Natural killer cell treated with Interleukin-12 subunit alpha and Interleukin-12 subunit beta and Interleukin-15 and Interleukin-18, amount 100 ng/mL, for 72 hours (primary cell): Measurements from ENCODE around the gene BPIFA1. TPM values are rescaled to one million over a fixed set of nuclear protein-coding genes. Genes with fewer than 3 reads are reported as not detected.
A peak's percentile ranks its signal among the peaks of the same experiment; 100 is the strongest.

Experiments used
- ATAC-seq, 2 donors: fragments of 150-1000 bp; cut with Tn5 transposase in 1 of 2; sonication (Bioruptor Pico), chemical (Tn5 transposase) in 1 of 2; 2 replicates each; pipeline ENCODE4 v1.10.0; 2021
- DNase-seq: peaks from one replicate; pipeline ENCODE4 v3.0.0; 2022; ENCODE audit warnings: low spot score
- H3K27ac Mint-ChIP-seq, 2 donors: 1 replicate in 1 of 2; 2 replicates in 1 of 2; pipeline ENCODE4 v1.8.0; 2022; ENCODE audit warnings: mixed read lengths in 2 of 2, mild to moderate bottlenecking in 1 of 2, moderate library complexity in 1 of 2
- H3K27me3 Mint-ChIP-seq, 2 donors: 1 replicate in 1 of 2; 2 replicates in 1 of 2; pipeline ENCODE4 v1.8.0; 2022; ENCODE audit warnings: mixed read lengths in 2 of 2
- H3K36me3 Mint-ChIP-seq: one replicate; pipeline ENCODE4 v1.8.0; 2022; ENCODE audit warnings: mixed read lengths
- H3K4me1 Mint-ChIP-seq, 2 donors: 1 replicate in 1 of 2; 2 replicates in 1 of 2; pipeline ENCODE4 v1.8.0; 2022; ENCODE audit warnings: low read depth in 2 of 2, mixed read lengths in 2 of 2, mild to moderate bottlenecking in 1 of 2
- H3K4me3 Mint-ChIP-seq: one replicate; pipeline ENCODE4 v1.8.0; 2022; ENCODE audit warnings: mixed read lengths
- H3K9me3 Mint-ChIP-seq: 2 replicates; pipeline ENCODE4 v1.8.0; 2022; ENCODE audit warnings: mixed read lengths
- total RNA-seq, 2 donors: library from RNA; stranded (reverse); gene quantifications; one replicate each; pipeline ENCODE4 v1.2.3, GENCODE V29; 2022

The BPIFA1 gene
- total RNA-seq, 2 donors from 2014 or later = not detected

DNA sequence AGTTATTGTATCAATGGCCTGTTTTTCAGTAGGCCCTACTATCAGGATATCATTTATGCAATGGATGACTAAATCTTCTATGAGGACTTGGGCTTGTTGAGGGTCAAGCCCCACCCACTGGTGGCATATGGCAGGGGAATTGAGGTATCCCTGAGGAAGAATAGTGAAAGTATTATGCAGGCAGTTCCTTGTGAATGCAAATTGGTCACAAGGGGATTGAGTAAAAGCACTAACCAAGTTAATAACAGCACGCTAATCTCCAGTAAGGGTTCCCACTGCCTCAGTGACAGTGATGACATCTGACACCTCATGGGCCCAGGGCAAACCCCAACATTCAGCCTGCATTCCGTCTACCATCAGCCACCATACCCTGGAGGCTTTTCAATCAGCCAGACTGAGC is 14.9 kb downstream of the BPIFA1 start:
- H3K9me3 Mint-ChIP-seq = no peaks in the 10 kb centered on the region
- peaks cover 4 to 15% of the 10 kb centered on the region in 2 donors for H3K27me3 Mint-ChIP-seq
- H3K27ac Mint-ChIP-seq = no peak overlapping the region

DNA sequence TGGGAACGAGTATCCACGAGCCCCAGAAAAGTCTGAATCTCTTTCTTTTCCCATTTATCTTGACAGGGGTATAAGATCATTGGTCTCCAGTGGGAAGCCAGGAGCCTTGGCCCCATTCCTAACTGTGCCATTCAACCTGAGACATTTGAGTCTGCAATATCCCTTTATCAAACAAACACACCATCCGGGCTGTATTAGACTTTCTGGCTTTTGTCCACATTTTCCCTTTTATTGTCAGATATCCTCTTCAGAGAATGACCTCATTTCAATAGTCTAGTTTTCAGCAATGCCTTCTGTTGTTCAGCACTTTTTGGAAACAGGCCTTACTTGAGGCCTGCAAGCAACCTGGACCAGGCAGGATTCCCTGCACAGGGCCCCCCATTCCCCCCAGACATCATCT is 15.7 kb downstream of the BPIFA1 start:
- H3K9me3 Mint-ChIP-seq = no peaks in the 10 kb centered on the region
- no peak overlapping the region for H3K4me3 Mint-ChIP-seq
- DNase-seq (no peak), ATAC-seq (no peak)
- H3K36me3 Mint-ChIP-seq = no peaks in the 10 kb centered on the region
- no peaks in the 10 kb centered on the region for H3K4me1 Mint-ChIP-seq
- H3K27me3 Mint-ChIP-seq = peaks cover 4 to 23% of the 10 kb centered on the region in 2 donors
- no peak overlapping the region for H3K27ac Mint-ChIP-seq

More for the DNA sequence above, 14.9 kb downstream of the BPIFA1 start:
- Mint-ChIP-seq H3K4me3 (no peak overlapping the region), H3K36me3 (no peaks in the 10 kb centered on the region), H3K4me1 (no peaks in the 10 kb centered on the region)
- DNase-seq (no peak), ATAC-seq (no peak)

DNA sequence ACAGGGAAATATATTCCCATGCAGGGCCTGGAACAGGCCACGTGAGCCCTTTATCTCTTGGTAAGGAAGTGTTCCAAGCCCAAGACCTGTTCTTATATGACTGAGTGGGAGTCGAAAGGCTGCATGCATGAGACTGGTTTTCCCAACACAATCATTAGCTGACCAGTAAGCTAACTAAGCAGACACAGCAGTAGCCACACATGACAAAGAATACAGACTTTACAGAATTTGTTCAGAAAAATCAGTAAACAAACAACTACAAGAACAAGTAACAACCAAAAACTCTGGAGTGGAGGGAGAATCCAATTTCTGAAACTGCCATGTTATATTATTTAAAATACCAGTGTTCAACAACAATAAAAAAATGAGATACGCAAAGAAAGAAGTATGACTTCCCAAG is 16.7 kb downstream of the BPIFA1 start:
- no peaks in the 10 kb centered on the region for H3K9me3 Mint-ChIP-seq
- peaks cover 8 to 30% of the 10 kb centered on the region in 2 donors for H3K27me3 Mint-ChIP-seq
- DNase-seq (no peak), ATAC-seq (no peak)
- no peaks in the 10 kb centered on the region for H3K4me1 Mint-ChIP-seq
- H3K27ac Mint-ChIP-seq = no peak overlapping the region
- no peaks in the 10 kb centered on the region for H3K36me3 Mint-ChIP-seq
- H3K4me3 Mint-ChIP-seq = no peak overlapping the region

DNA sequence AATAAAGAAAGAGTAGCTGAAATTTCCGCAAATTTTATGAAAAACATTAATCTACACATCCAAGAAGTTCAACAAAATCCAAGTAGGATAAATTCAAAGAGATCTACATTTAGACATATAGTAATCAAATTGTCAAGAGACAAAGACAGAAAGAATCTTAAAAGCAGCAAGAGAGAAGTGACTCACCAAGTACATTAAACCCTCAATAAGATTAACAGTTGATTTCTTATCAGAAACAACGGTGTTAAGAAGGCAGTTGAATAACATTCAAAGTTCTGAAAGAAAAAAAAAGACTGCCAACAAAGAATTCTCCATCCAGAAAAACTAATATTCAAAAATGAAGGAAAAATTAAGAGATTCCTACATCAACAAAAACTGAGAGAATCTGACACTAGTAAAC is 19.2 kb downstream of the BPIFA1 start:
- Mint-ChIP-seq H3K27ac (no peak overlapping the region), H3K4me1 (no peaks in the 10 kb centered on the region), H3K36me3 (no peaks in the 10 kb centered on the region), H3K9me3 (no peaks in the 10 kb centered on the region), H3K4me3 (no peak overlapping the region), H3K27me3 (peaks cover 12 to 30% of the 10 kb centered on the region in 2 donors)
- ATAC-seq = no peak
- DNase-seq = no peak

DNA sequence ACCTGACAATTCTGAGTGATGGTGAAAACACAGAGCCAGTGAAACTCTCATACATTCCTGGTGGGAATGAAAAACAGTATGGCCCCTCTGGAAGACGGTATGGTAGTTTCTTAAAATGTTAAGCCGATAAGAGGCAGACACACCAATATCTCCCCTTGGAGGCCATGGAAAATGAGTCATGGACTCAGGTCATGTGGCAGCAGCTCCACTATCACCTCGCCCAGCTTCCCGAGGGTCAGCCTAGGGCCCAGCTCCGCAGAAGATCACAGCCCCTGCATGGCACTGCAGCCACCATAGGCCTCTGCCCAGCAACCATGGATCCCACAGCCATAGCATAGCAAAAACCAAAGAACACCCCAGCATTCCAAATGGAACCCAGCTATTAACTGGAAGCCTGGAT is 21.4 kb downstream of the BPIFA1 start:
- DNase-seq (no peak), ATAC-seq (no peak)
- Mint-ChIP-seq H3K36me3 (no peaks in the 10 kb centered on the region), H3K4me1 (peaks cover 0 to 2% of the 10 kb centered on the region in 2 donors), H3K4me3 (no peak overlapping the region), H3K9me3 (no peaks in the 10 kb centered on the region), H3K27ac (no peak overlapping the region), H3K27me3 (peaks cover 19 to 38% of the 10 kb centered on the region in 2 donors)

DNA sequence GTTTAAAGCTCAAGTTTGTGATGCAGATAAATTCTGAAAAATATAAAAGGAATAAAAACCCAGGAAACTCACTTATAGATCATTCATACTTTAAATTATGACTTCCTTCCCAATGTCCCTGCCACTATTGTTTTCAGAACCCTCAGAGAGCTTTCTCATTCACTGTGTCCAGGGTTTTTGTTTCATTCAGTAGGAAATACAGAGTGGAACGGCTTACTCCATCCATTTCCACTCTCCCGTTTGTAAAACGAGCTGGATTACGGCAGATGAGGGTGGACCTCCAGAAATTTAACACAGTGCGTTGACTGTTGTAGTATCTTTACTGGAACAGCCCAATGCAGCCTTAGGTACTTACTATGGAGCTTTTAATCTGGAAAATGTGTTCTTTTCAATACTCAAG is 23.6 kb downstream of the BPIFA1 start:
- H3K4me3 Mint-ChIP-seq = no peak overlapping the region
- H3K36me3 Mint-ChIP-seq = no peaks in the 10 kb centered on the region
- no peaks in the 10 kb centered on the region for H3K9me3 Mint-ChIP-seq
- no peak for ATAC-seq
- H3K27me3 Mint-ChIP-seq = peaks cover 21 to 34% of the 10 kb centered on the region in 2 donors
- DNase-seq = no peak
- peaks cover 0 to 3% of the 10 kb centered on the region in 2 donors for H3K4me1 Mint-ChIP-seq
- no peak overlapping the region for H3K27ac Mint-ChIP-seq

DNA sequence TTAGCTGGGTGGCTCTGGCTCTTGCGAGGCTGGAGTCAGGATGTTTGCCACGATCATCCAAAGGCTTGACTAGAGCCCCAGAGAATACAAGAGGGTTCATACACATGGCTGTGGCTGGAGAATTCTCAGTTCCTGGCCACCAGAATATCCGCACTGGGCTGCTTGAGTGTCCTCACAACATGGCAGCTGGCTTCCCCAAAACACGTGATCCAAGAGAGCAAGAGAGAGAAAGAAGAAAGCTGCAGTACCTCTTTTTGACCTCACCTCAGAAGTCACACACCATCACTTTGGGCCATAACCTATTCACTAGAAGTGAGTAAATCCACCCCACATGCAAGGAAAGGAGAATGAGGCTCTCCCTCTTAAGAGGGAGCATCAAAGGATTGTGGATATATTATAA is 25.7 kb downstream of the BPIFA1 start:
- ATAC-seq = no peak
- peaks cover 0 to 3% of the 10 kb centered on the region in 2 donors for H3K4me1 Mint-ChIP-seq
- H3K9me3 Mint-ChIP-seq = no peaks in the 10 kb centered on the region
- H3K27ac Mint-ChIP-seq = no peak overlapping the region
- no peak overlapping the region for H3K4me3 Mint-ChIP-seq
- DNase-seq = no peak
- H3K36me3 Mint-ChIP-seq = no peaks in the 10 kb centered on the region
- H3K27me3 Mint-ChIP-seq = peaks cover 15 to 21% of the 10 kb centered on the region in 2 donors

DNA sequence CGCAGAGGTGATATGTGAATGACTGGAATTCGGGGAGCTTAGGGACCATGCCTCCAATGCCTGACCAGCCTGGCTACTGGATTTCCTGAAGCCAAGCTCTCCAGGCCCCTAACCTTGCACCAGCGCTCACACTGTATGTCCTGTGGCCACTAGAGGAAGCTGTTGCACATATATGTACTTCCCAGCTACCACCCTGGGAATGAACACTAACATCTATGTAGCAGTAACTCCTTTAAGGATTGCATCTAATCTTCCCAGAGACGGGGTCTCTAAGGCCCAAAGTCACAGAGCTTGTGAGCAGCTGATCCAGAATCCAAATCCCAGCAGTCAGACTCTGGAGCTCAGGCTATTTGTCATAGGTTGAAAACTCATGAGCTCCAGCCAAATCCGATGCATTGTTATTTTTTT is 26.9 kb downstream of the BPIFA1 start:
- Mint-ChIP-seq H3K27ac (no peak overlapping the region), H3K4me1 (peaks cover 0 to 3% of the 10 kb centered on the region in 2 donors), H3K9me3 (no peaks in the 10 kb centered on the region), H3K4me3 (no peak overlapping the region), H3K27me3 (peaks cover 9 to 17% of the 10 kb centered on the region in 2 donors), H3K36me3 (no peaks in the 10 kb centered on the region)
- no peak for ATAC-seq
- no peak for DNase-seq

DNA sequence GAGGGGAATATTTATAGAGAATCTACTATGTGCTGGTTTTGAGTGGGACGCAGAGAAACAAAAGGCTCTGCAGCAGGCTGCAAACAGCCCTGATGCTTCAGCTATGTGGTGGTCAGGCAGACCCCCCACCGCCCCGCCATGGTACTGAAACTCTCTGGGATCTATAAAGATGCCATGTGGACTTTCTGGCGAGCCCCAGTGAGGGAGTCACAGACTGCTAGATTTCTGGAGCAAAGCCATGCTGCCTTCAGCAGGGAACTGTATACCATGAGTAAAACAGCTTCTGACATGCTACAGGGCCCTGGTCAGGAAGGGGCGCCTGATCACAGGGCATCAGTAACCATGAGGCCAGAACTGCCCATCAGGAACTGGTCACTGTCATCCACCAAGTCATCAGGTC is 28.0 kb downstream of the BPIFA1 start:
- Mint-ChIP-seq H3K27ac (no peak overlapping the region), H3K4me1 (peaks cover 0 to 6% of the 10 kb centered on the region in 2 donors), H3K36me3 (no peaks in the 10 kb centered on the region), H3K27me3 (peaks cover 19 to 21% of the 10 kb centered on the region in 2 donors), H3K9me3 (no peaks in the 10 kb centered on the region), H3K4me3 (no peak overlapping the region)
- DNase-seq (no peak), ATAC-seq (no peak)

DNA sequence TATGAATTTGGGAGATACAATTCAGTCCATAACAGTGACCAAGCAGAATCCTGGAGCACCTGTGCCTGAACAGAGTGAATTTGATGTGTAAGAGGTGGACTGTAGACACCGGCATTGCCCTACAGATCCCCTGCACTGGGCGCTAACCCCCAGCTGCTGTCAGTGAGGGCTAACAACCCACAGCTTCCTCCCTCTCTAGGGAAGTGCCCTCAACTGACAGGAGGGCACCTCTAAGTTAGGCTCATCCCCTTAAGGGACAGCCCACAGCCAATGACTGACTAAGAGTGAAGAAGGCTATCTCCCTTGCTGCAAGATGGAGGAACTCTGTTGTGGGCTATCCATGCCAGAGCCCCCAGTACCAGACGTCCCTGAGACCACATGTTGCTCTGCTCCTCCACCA is 31.9 kb downstream of the BPIFA1 start:
- no peaks in the 10 kb centered on the region for H3K9me3 Mint-ChIP-seq
- H3K36me3 Mint-ChIP-seq = no peaks in the 10 kb centered on the region
- DNase-seq (no peak), ATAC-seq (no peak)
- peaks cover 0 to 3% of the 10 kb centered on the region in 2 donors for H3K4me1 Mint-ChIP-seq
- no peak overlapping the region for H3K27ac Mint-ChIP-seq
- H3K4me3 Mint-ChIP-seq = no peak overlapping the region
- H3K27me3 Mint-ChIP-seq = peaks cover 12 to 48% of the 10 kb centered on the region in 2 donors

DNA sequence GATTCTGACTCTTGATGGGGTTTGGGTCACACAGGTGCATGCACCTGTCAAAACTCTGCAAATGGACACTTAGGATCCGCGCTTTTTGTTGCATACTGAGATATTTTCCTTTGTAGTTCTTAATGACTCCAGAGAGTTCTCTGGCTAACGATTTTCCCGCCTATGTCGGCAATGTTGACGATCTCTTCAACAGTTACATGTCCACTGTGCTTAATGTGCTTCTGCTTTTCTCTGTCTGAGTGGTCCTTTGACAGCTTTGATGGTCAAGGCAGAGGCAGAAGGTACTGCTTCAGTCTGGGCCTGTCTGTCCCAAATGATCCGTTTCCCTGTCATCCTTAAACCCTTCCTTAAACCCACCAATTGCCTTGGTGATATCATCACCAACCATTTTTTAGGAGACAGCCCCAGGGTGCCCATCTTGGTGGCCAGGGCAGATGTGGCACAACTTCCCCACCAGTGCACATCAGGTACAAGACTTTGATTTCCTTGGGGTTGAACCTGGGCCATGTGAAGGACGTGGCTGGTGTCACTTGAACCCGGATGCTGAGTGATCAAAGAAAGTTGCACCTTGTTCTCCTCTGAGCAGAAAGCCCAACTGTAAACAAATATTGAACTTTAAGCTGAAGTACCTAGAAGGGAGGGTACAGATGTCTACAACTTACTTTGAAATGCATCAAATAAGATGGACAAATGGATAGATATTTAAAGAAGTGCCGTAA is 36.5 kb downstream of the BPIFA1 start:
- Mint-ChIP-seq H3K9me3 (no peaks in the 10 kb centered on the region), H3K27me3 (peaks cover 15 to 52% of the 10 kb centered on the region in 2 donors), H3K36me3 (no peaks in the 10 kb centered on the region), H3K4me3 (no peak overlapping the region), H3K4me1 (peaks cover 0 to 3% of the 10 kb centered on the region in 2 donors), H3K27ac (no peak overlapping the region)
- no peak for ATAC-seq
- DNase-seq = no peak

DNA sequence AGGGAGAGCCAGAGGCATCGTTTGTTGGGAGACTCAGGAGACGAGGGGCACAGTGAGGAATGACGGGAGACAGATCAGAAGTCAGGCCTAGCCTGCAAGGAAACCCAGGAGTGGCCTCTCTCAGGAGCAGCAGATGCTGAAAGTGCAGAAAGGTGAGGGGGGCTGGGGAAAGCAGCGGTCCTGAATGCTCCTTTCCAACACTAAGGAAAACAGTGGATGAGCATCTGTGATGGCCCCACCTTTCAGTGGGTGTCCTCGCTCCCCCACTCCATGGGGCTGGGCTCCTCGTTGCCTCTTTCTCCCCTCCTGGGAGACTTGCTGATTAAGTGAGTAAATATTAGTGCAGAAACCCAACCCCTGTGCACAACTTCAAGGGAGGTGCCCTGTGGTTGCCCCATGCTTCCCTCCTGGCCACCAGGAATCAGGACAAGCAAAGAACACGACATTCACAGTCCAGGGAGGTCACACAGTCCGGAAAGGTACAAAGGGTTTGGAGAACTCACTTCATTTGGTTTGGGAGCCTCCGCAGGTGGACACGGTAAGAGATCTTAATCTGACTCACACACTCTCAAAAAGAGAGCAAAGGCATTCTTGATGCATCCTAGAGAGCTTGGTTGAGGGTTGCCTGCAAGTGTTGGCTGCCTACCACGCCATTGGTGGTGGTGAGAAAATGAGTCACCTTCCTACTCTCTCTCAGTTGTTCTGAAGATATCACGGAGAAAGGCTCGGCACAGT is 37.5 kb downstream of the BPIFA1 start:
- peak in 1 of 2 donors; percentile 66 for ATAC-seq

DNA sequence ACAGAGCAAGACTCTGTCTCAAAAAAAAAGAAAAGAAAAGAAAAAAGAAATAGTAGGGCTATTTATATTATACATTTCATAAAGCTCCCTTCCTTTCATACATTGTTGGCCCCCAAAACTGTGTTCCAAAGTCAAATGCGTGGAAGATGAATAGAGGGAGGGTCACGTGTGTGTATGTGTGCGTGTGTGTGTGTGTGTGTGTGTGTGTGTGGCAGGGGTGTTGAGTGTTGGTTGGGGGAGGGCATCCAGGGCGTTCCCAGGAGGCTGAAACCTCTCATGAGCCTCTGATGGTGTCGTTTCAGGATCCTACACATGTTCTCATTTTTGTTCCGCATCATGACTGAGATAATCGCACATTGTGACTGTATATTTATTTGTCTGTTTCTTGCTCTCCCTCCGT is 39.4 kb downstream of the BPIFA1 start:
- no peak overlapping the region for H3K4me3 Mint-ChIP-seq
- ATAC-seq (no peak), DNase-seq (no peak)
- no peak overlapping the region for H3K27ac Mint-ChIP-seq
- no peaks in the 10 kb centered on the region for H3K9me3 Mint-ChIP-seq
- H3K36me3 Mint-ChIP-seq = no peaks in the 10 kb centered on the region
- H3K4me1 Mint-ChIP-seq = no peaks in the 10 kb centered on the region
- peaks cover 19 to 36% of the 10 kb centered on the region in 2 donors for H3K27me3 Mint-ChIP-seq

More for the DNA sequence above, 37.5 kb downstream of the BPIFA1 start:
- no peaks in the 10 kb centered on the region for H3K4me1 Mint-ChIP-seq
- no peak for DNase-seq
- no peaks in the 10 kb centered on the region for H3K9me3 Mint-ChIP-seq
- no peak overlapping the region for H3K4me3 Mint-ChIP-seq
- H3K27me3 Mint-ChIP-seq = peaks cover 17 to 52% of the 10 kb centered on the region in 2 donors
- H3K36me3 Mint-ChIP-seq = no peaks in the 10 kb centered on the region
- H3K27ac Mint-ChIP-seq = no peak overlapping the region

DNA sequence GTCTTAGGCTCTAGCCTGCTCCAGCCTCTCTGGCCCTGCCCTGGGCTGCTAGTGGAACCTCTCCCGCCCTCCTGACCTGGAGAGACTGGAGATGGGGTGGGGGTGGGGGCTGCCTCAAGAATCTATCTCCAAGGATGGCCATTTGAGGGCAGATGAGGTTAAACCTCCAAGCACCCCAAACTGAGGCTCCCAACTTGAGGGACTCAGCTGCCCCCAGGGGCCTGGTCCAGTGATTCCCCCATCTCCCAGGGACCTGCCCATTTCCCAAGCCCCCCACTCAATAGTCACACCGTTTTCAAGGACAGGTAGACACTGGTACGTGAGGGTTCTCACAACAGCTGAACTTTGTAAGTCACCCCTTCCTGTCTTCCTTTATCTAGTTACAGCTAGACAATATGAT is 40.1 kb downstream of the BPIFA1 start:
- DNase-seq (no peak), ATAC-seq (no peak)
- Mint-ChIP-seq H3K27ac (no peak overlapping the region), H3K4me3 (no peak overlapping the region), H3K4me1 (no peaks in the 10 kb centered on the region), H3K9me3 (no peaks in the 10 kb centered on the region), H3K36me3 (no peaks in the 10 kb centered on the region), H3K27me3 (peaks cover 19 to 29% of the 10 kb centered on the region in 2 donors)
